ENCODE measurements around the gene KLLN. TPM values are rescaled to one million over a fixed set of nuclear protein-coding genes. Genes with fewer than 3 reads are reported as not detected.
"Not testable (repeated sequence)": the region's sequence is repeated elsewhere in the genome, so short reads cannot be mapped to it uniquely, and the experiment has no call there.

KLLN gene
- total RNA-seq, 1 donor from 2014 or later = 0.71 TPM

GRCh38 chr10:87878664-87879459 is 15.5 kb upstream of the KLLN start:
- H3K9me3 ChIP-seq = no peaks in the 10 kb centered on the region
- H3K36me3 ChIP-seq = peaks cover 8% of the 10 kb centered on the region
- intact Hi-C loops (cut with DNase I) = no loop called here
- no peak overlapping the region for H3K4me3 ChIP-seq
- ATAC-seq = no peak
- no peak overlapping the region for H3K27ac ChIP-seq
- no peaks in the 10 kb centered on the region for H3K27me3 ChIP-seq (ENCODE audit: low read depth)
- TF ChIP-seq, protein P1, sequence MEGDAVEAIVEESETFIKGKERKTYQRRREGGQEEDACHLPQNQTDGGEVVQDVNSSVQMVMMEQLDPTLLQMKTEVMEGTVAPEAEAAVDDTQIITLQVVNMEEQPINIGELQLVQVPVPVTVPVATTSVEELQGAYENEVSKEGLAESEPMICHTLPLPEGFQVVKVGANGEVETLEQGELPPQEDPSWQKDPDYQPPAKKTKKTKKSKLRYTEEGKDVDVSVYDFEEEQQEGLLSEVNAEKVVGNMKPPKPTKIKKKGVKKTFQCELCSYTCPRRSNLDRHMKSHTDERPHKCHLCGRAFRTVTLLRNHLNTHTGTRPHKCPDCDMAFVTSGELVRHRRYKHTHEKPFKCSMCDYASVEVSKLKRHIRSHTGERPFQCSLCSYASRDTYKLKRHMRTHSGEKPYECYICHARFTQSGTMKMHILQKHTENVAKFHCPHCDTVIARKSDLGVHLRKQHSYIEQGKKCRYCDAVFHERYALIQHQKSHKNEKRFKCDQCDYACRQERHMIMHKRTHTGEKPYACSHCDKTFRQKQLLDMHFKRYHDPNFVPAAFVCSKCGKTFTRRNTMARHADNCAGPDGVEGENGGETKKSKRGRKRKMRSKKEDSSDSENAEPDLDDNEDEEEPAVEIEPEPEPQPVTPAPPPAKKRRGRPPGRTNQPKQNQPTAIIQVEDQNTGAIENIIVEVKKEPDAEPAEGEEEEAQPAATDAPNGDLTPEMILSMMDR (IDR thresholded peaks at IDR 0.05) = no peak
- no peak for DNase-seq
- H3K4me1 ChIP-seq = peaks cover 43% of the 10 kb centered on the region

DNA sequence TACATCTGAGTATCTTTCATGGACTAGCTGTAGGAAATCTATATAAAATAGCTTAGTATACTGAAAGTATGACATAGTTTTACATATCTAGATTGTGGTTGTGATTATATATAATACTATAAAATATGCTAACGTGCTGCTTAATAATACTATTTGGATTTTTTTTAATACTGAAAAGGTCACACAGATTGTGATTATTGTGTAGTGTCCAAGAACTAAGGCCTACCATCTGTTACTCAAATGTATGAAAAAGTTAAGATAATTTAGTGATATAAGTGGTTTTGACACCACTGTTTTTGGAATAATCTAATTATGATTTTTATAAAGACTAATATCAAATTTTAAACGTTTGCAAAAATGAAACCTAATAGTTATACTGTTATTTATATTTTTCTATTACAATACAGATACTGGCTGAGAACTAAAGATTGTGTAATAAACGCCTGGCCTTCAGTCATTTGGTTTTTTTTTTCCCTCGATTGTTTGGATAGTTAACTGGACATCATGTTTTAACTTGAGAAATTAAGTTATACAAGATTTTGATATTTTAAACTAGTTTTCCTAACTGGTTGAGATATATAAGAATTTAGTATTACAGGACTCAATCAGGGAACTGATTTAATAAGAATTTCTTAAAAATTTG is 12.7 kb upstream of the KLLN start:
- intact Hi-C loops (cut with DNase I) = no loop called here
- Histone ChIP-seq H3K36me3 (peaks cover 8% of the 10 kb centered on the region), H3K9me3 (no peaks in the 10 kb centered on the region), H3K4me1 (peaks cover 52% of the 10 kb centered on the region), H3K27me3 (ENCODE audit: low read depth) (no peaks in the 10 kb centered on the region), H3K4me3 (no peak overlapping the region), H3K27ac (no peak overlapping the region)
- DNase-seq (no peak), ATAC-seq (no peak)
- TF ChIP-seq, protein P1 (IDR thresholded peaks at IDR 0.05) = no peak

- TF ChIP-seq, protein P1 (IDR thresholded peaks at IDR 0.05) = no peak
- Histone ChIP-seq H3K4me1 (peaks cover 74% of the 10 kb centered on the region), H3K9me3 (no peaks in the 10 kb centered on the region), H3K27me3 (ENCODE audit: low read depth) (no peaks in the 10 kb centered on the region), H3K27ac (no peak overlapping the region), H3K36me3 (no peaks in the 10 kb centered on the region), H3K4me3 (no peak overlapping the region)
- no peak for ATAC-seq
- intact Hi-C loops (cut with DNase I) = no loop called here
- DNase-seq = no peak
These were observed 10.3 kb upstream of the KLLN start for GRCh38 chr10:87873656-87874055.

DNA sequence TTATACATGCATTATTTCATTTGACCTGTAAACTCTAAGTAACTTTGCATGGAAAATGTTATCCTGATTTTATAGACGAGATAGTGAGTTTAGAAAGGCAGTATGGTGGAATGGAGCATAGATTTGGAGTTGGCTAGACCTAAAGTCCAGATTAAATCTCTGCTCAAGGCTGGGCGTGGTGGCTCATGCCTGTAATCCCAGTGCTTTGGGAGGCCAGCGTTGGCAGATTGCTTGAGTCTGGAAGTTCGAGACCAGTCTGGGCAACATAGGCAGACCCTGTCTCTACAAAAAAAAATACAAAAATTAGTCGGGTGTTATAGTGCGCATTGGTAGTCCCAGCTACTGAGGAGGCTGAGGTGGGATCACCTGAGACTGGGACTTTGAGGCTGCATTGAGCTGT is 9.5 kb upstream of the KLLN start:
- H3K4me1 ChIP-seq = peaks cover 83% of the 10 kb centered on the region
- intact Hi-C loops (cut with DNase I) = no loop called here
- ATAC-seq (no peak), DNase-seq (no peak)
- H3K9me3 ChIP-seq = no peaks in the 10 kb centered on the region
- H3K27ac ChIP-seq = no peak overlapping the region
- H3K36me3 ChIP-seq = no peaks in the 10 kb centered on the region
- H3K27me3 ChIP-seq (ENCODE audit: low read depth) = no peaks in the 10 kb centered on the region
- TF ChIP-seq, protein P1 (IDR thresholded peaks at IDR 0.05) = no peak
- H3K4me3 ChIP-seq = no peak overlapping the region

DNA sequence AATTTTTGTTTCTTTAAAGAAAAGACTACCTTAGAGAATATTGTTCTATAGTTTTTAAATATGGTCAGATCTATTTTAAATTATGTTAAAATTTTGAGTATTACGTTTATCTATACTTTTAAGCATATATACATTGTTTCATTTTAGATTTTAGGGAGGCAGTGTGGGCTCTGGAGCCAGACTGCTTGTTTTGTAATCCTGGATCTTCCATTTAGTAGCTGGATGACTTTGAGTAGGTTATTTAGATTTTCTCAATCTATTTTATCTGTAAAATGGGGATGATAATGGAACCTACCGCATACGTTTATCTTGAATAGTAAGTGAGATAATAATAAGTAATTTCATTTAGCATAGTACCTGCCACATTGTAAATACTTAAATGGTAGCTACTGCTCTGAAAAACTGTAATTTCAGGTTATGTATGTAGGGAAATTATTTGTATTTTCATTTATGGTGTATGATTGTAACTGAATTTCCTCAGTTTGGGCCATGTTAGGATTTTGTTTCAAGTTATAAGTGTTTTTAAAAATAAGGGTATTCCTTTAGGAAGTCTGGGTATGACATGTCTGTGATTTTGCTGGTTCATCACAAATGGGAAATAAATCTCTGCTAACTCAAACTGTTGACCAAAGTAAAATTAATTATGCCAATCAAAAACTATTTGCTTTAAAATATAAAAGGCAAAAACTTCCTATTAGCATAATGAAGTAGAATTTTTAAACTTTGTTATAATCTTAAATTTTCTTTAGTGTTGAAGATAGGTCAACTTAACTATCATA is 6.6 kb upstream of the KLLN start:
- Histone ChIP-seq H3K4me1 (peaks cover 62% of the 10 kb centered on the region), H3K9me3 (no peaks in the 10 kb centered on the region), H3K36me3 (no peaks in the 10 kb centered on the region), H3K27me3 (ENCODE audit: low read depth) (no peaks in the 10 kb centered on the region), H3K4me3 (peak overlapping the region; percentile 95), H3K27ac (no peak overlapping the region)
- ATAC-seq (no peak), DNase-seq (no peak)
- intact Hi-C loops (cut with DNase I) = loop anchor here (5.0 kb wide), 1 partner anchor 517 kb away; no protein-coding TSS in a partner anchor
- TF ChIP-seq, protein P1 (IDR thresholded peaks at IDR 0.05) = no peak

GRCh38 chr10:87869139-87869538 is 5.8 kb upstream of the KLLN start:
- Histone ChIP-seq H3K4me3 (peak overlapping the region; percentile 95), H3K4me1 (peaks cover 54% of the 10 kb centered on the region)
- not testable (repeated sequence) for H3K36me3 ChIP-seq; H3K9me3 ChIP-seq; DNase-seq; H3K27me3 ChIP-seq (ENCODE audit: low read depth); ATAC-seq; H3K27ac ChIP-seq
- intact Hi-C loops (cut with DNase I) = loop anchor here (5.0 kb wide), 1 partner anchor 518 kb away; no protein-coding TSS in a partner anchor

Measured in lower lobe of right lung (tissue), 2 donors.